GM21360 (cell line): ENCODE data around the gene CCDC92.

ENCODE experiments used
- ATAC-seq: cut with Tn5 transposase; IDR thresholded peaks from one replicate; pipeline ENCODE4 v1.9.1; 2021; ENCODE audit warnings: mild to moderate bottlenecking, moderate library complexity; ENCODE audit not compliant: unreplicated experiment

Gene CCDC92

DNA sequence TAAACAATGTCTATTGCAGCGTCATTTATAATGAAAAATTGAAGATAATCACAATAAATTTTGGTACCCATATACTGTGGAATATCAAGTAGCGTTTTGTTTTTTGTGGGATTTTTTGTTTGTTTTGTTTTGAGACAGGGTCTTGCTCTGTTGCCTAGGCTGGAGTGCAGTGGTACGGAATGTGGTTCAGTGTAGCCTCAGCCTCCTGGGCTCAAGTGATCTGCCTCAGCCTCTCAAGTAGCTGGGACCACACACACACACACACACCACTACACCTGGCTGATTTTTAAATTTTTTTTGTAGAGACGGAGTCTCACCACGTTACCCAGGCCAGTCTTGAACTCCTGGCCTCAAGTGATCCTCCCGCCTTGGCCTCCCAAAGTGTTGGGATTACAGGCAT lies 6.9 kb upstream of the CCDC92 start:
- no peak for ATAC-seq

DNA sequence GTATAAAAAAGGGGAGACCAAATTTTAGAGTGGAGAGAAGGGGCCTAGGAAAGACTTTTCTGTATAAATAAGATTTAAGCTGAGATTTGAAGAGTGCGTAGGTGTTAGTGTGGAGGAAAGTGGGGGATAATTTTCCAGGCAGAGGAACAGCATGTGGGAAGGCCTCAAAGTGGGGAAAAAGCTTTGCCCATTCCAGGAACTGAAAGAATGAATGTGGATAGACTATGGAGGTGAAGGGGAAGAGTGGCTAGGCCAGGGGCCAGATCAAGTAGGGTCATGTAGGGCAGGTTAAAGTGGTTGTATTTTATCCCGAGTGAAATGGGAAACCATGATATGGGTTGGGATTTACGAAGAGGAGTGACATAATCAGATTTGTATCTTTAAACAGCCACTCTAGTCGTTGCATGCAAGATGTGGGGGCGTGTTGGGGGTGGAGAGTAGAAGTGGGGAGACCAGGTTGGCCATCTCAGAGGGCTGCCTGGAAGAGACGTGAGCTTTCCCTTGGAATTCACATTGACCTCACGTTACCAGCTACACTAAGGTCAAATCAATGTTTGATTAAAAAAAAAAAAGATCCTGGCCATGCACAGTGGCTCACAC lies 3.7 kb upstream of the CCDC92 start:
- no peak for ATAC-seq

DNA sequence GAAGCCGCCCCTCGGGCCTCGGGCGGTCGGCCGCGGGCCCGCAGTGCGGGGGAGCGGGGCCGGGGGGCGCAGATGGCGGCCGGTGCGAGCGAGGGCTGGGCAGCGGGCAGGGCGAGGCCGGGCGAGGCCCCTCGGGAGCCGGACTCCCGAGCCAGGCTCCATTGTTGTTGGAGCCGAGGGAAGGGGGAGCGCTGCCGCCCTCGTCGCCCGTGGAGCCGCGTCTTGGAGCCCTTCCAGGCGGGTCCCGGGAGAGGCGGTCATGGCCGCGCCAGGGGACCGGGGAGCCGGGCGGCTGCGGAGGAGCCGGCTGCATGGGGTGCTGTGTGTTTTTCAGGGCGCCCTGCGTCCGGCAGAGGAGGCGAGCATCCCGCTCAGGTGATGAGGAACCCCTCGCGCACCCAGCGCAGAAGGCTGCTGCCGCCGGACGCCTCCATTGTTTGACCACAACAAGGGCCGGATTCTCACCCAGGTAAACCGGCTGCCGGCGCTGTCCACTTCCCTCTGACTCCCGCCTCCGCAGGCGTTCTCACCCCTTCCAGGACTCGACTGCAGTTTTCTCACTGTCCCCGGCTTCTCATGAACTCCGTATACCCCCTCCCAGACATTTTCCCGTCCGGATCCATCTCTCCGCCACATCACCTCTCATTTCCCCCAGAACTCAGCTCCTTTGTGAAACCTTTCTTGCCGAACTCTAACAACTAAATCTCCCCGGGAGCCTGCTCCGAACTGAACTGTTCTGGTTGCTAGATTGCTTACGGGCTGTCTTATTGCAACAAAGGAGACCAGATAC lies 1.1 kb upstream of the CCDC92 start:
- ATAC-seq, result peak; percentile 10

DNA sequence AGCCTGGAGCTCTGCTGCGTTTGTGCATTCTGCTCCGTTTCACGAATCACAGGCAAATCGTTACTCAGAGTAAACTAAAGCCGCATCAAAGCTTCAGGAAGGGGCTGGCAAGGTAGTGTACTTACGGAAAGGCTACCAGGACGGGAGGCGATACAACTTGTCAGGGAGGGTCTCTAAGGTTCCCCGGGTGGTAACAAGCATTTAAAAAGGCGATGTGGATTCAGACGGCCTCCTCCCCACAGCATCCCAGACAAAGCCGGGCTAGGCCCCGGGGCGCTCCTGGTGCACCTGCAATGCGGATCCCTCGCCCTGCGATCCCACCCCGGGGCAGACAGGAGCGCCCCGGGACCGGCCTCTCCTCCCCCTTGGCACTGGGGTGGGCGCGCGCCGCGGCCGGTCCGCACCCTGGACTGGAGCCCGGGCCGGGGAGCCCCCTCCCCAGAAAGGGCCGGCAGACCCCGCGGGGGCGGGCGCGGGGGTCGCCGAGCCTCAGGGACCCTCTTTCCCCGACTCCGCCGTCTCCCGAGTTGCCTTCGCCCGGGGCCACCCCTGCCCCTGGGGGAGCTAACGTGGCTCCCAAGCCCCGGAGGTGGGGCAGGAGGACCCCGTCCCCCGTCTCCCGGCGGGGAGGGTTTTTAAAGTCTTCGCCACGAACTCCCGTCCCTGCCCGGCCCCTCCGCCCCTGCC lies 718 bp downstream of the CCDC92 start:
- ATAC-seq, result peak; percentile 8

DNA sequence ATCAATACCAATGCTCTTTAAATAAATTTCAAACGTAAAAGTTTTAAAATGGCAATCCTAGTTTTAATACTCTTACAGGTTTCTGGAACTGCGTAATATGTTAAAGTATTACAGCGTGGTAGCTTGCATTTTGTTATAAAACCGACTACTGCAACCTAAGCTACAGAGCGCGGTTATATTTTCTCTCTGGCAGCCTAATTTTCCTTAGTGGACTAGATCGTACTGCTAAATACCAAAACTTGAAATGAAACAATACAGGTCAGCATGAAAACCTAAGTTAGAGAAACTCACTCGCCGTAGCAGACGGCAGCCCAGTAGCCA lies 1.2 kb downstream of the CCDC92 start:
- no peak for ATAC-seq

DNA sequence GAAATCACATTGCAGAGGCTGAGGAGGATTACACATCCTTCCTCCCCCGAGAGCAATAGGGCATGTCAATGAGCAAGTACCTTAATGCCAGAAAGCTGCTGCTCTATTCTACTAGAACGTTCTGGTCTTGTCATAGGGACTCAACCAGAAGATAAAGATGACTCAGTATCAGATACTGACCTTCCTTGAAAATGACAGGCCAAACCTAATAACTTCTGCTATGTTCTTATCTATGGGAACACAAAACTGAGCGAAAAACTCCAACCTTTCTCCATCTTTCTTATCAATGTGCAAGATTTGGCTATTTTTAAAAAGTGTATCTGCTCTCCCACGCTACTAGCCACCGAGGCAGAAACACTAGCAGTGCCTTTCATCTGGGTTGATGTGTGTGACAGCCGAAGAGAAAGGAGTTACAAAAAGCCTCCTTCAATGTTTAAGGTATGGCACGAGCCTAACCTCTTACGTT lies 5.5 kb downstream of the CCDC92 start:
- no peak for ATAC-seq

DNA sequence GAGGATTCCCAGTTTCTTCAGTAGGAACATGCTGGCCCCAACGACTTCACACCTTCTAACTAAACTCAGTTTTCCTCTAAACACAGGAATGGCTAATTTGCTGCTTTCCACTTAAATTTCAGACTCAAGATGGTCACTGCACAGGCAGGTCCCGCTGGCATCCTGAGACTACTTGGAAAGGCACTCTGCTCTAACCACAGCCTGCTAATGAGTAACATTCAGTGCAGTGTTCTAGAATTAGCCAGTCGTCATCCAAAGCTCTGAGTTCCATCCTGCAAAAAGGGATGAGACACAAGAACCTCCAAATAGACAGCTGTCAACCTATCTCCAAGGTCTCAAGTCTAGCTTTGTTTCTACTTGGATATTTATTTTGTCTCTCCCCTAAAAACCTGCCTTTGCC lies 6.0 kb downstream of the CCDC92 start:
- ATAC-seq, result no peak

DNA sequence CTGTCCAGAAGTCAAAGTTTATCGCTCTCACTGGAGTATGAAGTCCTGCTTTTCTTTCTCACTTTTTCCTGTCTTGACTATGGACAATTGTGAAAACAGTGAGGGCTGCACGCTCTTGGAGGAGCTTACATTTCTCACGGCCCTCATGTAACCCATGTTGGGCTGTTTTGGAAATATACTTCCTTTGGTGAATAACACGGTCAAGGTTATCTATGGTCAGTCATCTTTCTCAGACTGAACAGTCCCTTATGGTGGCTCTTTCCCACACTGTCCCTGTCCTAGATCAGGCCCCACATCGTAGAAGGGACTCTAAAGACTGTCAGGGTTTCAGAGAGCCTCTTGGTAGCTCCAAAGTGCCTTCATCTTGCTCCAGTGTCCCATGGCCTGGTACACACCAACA lies 7.2 kb downstream of the CCDC92 start:
- no peak for ATAC-seq

DNA sequence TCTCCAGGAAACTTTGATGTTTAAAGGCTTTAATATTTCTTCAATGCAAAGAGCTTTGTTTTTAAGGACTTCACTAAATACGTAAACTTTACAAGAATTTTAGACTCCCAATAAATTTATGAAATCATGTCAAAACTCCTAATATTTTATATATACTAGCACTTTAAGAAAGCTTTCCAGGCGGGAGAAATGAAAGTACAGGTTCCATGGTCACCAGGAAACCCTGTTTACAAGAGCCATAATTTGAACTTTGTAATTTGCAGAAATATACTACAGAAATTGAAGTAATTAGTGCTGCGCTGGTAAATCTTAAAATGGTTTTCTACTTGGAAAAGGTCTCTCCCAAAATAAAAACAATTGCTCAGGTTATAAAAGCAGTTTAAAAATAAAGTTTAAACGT lies 8.8 kb downstream of the CCDC92 start:
- no peak for ATAC-seq

DNA sequence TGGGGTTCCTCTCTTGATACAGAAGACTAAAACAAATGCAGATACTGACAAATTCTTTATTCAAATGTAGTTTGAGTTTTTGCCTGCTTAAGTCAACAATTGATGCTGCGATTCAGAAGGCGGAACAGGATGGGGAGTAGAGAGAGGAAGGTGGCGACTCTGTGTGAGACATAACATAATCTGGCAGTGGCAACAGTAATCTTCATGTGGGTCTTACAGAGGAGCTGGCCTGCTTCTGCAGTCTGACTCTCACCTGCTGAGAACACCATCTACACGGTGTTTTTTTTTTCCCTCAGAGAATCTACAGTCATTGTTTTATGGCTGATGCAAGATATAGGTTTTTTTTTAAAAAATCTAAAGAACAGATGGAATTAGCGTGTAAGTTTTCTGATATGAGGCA lies 10.1 kb downstream of the CCDC92 start:
- ATAC-seq, result no peak

DNA sequence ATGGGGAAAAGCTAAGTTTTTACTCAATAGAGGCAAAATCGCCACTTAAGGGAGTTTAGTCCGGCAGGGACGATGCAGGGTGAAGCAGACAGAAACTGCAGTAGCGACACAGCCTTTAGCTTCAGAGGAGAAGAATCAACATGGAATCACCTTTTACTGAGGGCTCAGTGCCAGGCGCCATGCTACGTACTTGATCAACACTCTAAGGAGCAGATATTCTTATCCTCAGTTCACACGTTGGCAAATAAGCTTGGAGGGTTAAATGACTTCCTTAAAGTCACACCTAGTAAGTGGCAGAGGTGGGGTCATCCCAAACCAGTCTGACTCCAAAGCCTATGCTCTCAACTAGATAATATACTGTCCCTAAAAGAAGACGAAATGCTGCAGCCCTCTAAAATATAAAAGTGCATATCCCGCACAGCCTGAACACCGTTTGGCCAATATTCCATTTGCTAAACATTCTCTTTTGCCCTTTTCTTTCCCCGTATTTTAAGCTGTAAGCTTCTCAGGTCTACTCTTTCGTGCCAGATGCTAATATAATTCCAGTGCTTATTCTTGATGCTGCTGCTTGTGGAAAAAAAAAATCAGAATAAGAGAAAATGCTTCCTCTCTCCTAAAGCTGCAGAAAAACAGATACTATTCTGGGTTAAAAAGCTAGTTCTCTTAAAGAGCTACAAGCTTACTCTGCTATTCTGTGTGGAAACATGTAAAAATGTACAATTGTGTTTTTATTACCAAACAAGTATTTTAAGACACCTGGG lies 10.9 kb downstream of the CCDC92 start:
- no peak for ATAC-seq

DNA sequence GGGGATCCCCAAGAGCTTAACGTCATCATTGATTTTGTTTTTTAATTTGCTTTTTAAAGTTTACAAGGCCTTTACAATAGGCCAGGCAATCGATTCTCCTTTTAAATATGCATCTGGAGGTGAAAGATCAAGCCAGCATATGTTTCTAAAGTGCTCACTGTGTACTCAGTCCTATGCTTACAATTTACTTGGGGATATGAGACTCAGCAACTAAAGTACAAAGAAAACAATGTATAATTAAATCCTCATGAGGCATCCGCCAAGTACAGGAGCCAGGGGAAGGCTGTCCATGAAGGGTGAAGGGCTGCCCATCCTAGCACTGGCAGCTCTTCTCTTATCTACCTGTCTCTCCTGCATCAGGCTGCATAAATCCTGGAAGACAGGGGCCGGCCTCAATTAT lies 11.8 kb downstream of the CCDC92 start:
- no peak for ATAC-seq

DNA sequence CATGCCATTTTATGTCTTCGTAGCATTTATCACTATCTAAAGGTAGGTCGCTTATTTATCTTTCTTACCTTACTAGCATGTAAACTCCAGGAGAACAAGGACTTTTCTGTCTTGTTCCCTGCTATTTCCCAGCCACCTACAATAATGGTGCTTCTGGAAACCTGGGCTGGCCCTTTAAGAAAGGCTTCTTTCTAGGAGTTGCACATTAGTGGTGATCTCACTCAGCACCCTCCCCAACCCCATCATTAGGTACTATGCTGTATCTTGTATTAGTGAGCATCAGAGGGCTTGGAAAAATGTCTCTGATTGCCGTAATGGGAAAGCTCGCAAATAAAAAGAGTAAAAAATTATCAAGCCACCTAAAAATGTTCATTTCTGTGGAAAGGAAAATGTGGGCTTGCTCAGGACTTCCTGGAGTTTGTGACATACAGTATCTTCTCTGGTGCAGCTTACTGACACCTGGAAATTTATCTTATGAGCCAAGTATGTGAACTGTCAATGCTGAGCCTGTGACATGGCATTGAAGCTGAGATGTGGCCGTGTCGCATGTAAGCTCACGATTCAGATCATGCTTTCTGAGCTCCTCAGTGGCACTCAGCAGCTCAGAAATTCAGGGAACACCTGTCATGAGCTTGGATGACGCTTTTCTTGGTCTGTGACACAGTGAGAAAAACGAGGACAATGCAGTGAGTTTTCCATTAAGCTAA lies 12.4 kb downstream of the CCDC92 start:
- ATAC-seq, result no peak

DNA sequence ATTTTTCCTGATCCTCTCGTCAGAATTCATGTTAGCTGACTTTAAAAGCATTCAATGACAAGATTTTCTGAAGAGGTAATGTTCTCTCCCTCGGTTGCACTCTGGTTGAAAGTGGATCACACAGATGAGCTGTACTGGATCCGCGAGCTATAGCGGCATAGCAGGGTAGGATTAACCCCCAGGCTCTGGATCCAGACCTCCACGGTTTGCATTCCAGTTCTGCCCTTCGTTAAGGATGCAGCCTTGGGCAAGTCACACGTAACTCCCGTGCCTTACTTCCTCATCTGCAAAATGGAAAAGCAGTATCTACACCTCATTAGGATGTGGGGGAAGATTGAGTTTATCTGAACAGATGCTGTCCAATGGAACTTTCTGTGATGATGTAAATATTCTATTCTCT lies 13.8 kb downstream of the CCDC92 start:
- ATAC-seq, result no peak

DNA sequence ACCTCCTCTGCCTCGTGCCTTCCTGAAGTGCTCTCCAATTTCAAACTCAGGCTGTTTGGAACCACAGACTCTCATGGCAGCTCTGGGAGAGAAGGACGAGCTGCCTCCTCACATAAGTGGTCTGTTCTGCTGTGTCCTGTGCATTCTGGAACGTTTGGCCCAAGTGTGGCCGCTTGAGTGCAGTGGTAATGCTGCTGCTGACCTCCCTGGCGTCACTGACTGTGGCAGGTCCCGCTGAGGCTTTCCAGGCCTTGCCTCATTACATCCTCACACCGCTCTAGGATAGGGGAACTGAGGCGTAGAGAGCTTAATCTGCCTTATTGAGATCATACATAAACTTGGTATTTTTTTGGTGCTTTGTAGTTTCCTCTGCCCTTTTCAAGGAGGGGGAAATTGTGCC lies 14.2 kb downstream of the CCDC92 start:
- ATAC-seq, result no peak

DNA sequence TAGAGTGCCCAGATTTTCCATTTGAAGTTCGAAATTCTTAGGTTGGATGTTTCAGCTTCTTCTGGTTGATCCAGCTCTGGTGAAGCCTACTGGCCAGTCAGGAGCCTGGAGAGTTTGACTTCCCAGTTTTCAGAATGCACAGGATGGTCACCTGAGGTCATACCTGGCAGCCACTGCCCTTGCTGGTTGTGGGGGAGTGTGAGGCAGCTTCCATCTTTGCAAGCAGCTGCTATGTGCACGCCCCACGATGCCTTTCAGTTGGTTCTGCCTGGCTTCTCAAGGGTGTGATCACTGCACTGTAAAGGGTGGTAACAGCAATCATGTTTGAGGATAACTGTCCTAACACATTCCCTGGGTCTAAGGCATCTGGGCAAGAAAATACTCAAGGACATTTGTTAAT lies 15.4 kb downstream of the CCDC92 start:
- no peak for ATAC-seq

DNA sequence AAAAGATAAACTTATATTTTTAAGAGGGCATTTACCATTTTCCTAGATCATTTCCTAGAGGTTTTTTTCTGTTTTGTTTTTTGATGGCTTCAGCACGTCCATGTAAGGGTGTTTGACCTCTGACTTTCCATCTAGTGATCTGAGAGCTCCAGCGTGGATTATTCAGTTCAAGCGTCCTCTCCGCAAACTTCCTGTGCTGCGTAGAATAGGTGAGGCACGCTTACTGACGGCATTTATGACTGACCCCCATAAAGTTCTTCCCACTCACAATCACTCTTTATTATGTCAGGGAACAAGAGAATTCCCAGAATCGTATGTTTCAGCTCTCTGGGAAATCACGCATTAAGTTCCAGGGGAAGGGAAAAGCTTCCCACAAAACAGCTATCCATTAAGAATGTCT lies 16.4 kb downstream of the CCDC92 start:
- no peak for ATAC-seq

DNA sequence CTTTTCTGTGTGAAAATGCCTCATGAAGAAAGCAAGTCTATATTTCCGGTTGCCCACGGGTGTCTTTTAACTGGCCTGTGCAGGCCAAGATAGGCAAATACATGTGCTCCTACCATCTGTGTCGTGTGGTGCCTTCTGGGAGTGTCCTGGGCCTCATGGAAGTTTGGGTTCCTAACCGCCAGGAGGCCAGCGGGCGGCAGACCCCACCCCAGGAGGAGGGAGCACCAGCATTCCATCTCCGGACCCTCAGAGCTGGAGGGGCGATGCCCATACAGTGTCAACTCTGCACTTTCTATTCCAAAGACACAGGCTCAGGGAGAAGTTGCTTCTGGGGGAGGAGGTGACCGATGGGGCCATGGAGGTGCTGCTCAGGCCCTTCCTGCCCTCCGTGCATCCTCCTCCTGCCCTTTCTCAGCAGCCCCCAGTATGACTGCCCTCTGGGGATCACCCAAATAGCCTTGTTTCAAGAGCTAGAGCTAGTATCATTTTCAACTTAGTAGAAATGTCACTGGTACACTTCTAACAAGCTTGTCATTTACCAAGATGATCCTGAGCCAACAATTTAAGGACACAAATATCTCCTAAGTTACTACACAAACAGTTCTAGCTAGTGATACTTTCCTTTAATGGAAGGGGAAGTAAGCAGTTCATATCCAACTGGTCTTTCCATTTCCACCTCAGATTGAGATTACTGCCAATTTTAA lies 17.8 kb downstream of the CCDC92 start:
- ATAC-seq, result no peak

DNA sequence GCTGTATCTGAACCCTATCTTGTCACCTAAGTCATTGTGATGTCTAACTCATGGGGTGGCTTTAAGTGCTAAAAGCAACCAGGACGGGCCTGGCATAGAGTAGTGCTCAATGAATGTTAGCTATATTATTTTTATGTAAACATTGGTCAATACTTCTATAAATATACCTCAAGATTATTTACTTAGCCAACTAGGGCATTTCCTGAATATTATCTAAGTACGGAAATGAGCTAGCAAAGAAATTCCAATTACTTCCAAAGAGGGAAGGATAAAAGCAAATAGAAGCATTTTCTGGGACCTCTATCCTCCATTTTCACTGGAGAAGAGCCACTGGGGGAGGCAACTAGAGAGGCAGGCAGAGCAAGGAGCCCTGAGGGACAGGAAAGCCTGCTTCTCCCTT lies 20.6 kb downstream of the CCDC92 start:
- ATAC-seq, result no peak

DNA sequence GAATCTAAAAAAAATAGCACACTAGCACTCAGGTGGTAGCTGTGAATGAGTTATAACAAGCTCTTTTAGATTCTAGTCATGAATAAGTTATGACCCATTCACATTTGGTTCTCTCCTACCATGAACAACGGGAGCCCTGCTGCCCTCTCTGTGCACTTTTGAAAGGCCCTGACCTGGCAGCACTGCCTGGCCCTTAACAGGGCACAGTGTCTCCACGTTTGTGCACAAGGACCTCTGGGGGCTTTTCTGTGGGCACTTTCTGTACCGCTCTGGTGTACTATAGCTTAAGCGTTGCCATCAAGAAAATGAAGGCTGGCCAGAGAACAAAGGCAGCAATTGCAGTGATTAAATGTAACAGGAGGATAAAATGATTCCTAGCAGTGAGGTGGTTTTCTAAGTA lies 21.2 kb downstream of the CCDC92 start:
- ATAC-seq, result no peak
